Thyroid gland (tissue), 4 donors: ENCODE measurements around the gene MAGI2.

Experiments used
- POLR2A ChIP-seq, 2 donors: fragments of 450-650 bp; IDR thresholded peaks; one replicate each; pipeline ENCODE4 v1.6.1; 2017; ENCODE audit warnings: antibody characterized with exemption in 2 of 2, mild to moderate bottlenecking in 2 of 2, moderate library complexity in 1 of 2
- TF ChIP-seq, protein P1 (sequence below), 6 experiments: fragments of 200-600 bp in 3 of 6; fragments of 450-650 bp in 3 of 6; sonication (generic) in 3 of 6; IDR thresholded peaks; one replicate each; pipeline ENCODE4 v1.5.1; 2016 to 2019; ENCODE audit warnings: antibody characterized with exemption in 6 of 6, mild to moderate bottlenecking in 2 of 6, inconsistent platforms in 1 of 6, moderate library complexity in 1 of 6

DNA sequence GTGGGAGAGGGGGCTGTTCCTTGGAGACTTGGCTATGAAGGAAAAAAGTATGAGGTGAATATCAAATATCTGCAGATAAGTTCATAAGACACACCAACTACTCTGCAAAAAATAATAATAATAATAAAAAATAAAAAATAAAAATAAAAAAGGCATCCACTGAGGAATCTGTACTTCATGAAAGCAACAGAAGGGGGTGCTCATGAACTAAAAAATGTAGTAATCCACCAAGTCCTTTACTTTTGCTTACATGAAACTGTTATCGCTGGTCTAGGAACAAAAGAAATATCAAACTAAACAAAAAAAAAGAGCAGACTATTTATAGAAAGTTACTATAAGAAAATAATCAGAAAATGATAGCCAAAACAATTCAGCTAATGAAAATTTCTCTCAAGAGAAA lies 1075.9 kb downstream of the MAGI2 start:
- TF ChIP-seq, protein P1, sequence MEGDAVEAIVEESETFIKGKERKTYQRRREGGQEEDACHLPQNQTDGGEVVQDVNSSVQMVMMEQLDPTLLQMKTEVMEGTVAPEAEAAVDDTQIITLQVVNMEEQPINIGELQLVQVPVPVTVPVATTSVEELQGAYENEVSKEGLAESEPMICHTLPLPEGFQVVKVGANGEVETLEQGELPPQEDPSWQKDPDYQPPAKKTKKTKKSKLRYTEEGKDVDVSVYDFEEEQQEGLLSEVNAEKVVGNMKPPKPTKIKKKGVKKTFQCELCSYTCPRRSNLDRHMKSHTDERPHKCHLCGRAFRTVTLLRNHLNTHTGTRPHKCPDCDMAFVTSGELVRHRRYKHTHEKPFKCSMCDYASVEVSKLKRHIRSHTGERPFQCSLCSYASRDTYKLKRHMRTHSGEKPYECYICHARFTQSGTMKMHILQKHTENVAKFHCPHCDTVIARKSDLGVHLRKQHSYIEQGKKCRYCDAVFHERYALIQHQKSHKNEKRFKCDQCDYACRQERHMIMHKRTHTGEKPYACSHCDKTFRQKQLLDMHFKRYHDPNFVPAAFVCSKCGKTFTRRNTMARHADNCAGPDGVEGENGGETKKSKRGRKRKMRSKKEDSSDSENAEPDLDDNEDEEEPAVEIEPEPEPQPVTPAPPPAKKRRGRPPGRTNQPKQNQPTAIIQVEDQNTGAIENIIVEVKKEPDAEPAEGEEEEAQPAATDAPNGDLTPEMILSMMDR (IDR thresholded peaks at IDR 0.05), result no peak
- TF ChIP-seq POLR2A (IDR thresholded peaks at IDR 0.05), result no peak
